DMS153 treated with DMSO at 0.1 percent for 48 hours (cell line): ENCODE data around the gene XYLB.
"Not testable (repeated sequence)": the region's sequence is repeated elsewhere in the genome, so short reads cannot be mapped to it uniquely, and the experiment has no call there.

Experiments used
- DNase-seq: peaks from one replicate; lab custom pipeline; 2025; ENCODE audit not compliant: unreplicated experiment; lab: John Stamatoyannopoulos, UW

The XYLB gene

DNA sequence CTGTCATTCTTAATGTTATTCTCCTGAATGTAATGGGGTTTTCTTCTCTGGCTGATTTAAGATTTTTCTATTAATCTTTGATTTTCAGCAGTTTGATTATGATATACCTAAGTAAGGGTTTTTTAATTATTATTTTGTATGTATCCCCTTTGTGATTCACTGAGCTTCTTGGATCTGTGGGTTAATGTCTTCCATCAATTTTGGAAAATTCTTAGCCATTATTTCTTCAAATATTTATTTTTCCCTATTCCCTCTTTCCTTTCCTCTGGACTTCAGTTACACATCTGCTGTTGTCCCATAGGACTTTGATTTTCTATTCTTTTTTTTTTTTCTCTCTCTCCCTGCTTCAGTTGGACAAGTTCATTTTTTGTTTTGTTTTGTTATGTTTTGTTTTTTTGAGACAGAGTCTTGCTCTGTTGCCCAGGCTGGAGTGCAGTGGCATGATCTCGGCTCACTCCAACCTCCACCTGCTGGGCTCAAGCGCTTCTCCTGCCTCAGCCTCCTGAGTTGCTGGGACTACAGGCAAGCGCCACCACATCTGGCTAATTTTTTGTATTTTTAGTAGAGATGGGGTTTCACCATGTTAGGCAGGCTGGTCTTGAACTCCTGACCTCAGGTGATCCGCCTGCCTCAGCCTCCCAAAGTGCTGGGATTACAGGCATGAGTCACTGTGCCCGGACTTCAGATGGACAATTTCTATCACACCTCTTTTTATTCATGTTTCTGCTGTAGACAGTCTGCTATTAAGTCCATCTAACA, 40.6 kb downstream of the XYLB start:
- DNase-seq, result no peak

GRCh38 chr3:38387862-38388261, 41.3 kb downstream of the XYLB start:
- DNase-seq, result no peak

DNA sequence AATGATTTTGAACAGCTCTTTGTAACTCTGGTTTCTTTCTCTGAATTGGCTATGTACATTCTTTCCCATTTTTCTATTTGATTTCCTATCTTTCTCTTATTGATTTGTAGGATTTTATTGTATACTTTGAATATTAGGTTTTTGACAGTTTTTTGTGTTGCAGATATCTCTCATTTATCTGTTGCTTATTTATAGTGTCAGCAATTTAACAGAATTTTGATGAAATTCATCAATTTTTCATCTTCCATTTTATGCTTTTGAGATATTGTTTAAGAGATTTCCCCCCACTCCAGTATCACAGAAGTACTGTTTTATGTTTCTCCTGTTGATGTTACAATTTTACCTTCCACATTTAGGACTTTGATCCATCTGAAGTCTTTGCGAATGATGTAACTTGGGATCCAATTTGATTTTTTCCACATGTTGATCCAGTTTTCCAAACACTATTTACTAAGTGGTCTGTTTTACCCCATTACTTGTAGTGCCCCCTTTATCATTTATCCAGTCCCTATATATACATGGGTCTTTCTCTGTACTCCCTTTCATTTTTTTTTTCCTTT, 46.1 kb downstream of the XYLB start:
- no peak for DNase-seq

DNA sequence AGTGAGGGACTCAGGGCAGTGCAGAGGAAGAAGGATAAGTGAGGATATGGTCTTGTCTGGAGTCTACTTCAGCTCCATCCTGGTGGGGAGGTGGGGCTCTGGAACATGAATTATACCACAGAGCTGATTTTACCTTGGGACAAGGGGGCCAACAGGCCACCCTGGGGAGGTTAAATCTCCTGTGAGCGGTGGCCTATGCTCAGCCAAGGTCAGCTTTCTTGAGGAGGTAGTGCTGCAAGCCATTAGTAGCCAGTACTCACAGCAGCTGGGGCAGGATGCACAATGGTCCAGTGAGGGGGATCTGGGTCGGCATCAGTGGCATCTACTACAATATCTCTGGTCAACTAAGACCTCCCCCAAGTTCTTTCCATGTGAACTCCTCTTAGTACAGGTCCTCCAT, 49.7 kb downstream of the XYLB start:
- no peak for DNase-seq

DNA sequence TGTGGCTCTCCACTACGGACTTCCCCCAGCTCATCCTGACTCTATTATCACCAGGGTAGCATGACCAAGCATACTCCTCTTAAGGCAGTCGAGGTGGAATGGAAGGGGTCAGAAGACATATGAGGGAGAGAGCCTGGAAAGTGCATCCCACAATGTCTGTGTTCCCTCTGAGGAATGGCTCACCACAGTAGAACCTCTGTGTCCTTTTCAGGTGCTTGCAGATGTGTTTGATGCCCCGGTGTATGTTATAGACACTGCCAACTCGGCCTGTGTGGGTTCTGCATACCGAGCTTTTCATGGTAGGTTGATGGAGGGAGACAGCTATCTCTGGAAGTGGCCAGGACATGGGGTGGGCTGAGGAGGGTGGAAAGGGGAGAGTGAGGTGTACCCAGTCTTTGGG, 50.3 kb downstream of the XYLB start:
- DNase-seq, result no peak

DNA sequence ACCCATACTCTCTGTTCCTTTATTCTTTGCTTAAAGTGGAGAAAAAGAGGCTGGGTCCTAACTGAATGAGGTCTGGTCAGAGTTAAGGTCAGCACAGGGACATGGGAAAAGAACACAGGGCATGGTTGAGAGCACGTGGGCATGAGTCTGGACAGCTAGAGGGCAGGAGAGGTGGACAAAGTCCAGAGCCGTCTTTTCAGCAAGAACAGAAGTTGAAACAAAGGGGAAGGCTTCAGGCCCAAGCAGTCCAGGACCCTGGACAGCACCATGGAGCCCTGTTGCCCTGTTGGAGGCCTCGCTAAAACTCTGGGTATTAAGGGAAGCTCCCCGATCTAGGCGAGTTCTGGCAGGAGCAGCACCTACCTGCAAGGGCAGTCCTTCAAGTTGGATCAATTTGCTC, 50.7 kb downstream of the XYLB start:
- no peak for DNase-seq

DNA sequence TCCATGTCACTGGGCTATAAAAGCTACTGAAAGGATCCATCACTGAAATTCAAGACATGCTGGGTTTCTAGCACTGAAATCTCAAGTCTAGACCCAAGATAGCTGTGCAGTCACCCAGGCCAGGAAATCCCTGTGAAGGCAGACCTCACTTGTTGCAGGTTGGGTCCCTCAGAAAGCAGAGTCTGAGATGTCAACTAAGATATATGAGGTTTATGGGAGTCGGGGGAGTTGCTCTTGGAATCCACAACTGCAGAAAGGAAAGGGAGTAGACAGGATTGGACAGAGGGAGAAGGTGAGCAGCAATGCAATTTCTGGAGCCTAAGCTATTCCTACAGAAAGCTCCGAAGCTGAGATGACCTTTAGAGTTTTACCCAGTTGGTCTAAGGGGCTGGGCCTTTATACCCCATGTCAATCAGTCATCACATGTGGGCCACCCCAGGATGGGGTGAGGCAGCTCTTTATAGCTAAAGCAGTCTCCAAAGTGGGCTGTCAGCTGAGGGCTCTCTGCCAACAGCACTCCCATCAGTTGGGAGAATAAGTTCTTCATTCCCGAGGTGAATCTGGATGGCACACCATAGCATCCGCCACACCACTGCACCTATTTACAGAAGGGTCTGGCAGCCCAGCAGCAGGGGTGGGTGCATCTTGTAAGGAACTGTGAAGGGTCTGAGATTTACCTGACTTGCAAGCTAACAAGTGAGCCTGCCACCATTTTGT, 54.8 kb downstream of the XYLB start:
- DNase-seq, result no peak

DNA sequence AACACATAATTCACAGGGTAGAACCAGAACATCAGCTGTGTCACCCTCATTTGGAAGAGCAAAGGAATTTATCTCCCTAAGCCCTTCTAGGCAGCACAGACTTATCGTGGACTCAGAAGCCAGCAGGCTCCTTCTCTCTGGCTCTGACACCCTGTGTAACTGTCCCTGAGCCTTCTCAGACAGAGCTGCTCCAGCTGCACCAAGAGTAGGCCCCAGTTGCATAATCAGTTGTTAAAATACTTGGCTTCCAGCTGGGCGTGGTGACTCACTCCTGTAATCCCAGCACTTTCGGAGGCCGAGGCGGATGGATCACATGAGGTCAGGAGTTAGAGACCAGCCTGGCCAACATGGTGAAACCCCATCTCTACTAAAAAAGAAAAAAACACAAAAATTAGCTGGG, 57.7 kb downstream of the XYLB start:
- no peak for DNase-seq

DNA sequence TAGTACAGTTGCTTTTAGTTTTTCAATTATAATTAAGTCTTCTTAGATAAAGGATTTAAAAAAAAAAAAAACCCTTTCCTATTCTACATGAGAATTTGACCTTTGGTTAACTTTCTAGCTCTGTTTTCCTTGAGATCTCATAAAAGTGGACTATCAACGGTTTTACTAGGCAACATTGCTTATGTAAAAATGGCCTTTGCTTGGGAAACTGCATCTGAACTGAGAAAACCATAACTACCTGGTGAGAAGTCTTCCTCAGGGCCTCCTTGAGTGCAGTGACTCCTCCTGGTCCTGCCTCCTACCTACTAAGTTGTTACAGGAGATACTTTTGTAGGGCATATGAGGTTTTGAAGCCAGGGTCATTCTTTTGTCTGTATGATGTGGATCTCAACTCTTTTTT, 65.0 kb downstream of the XYLB start:
- no peak for DNase-seq

DNA sequence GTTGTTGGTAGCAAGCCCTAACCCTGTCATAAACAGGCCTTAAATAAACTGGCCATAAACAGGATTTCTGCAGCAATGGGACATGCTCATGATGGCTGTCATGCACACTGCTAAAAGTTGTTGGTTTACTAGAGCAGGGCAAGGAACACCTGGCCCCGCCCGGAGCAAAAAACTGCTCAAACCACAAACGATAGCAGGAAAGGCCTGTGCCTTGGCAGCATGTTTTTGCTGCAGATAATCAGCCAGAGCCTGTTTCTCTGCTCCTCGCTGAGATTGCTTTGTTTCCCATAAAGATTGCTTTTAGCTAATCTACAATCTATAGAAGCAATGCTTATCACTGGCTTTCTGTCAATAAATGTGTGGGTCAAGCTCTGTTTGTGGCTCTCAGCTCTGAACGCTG, 74.2 kb downstream of the XYLB start:
- DNase-seq, result not testable (repeated sequence)

DNA sequence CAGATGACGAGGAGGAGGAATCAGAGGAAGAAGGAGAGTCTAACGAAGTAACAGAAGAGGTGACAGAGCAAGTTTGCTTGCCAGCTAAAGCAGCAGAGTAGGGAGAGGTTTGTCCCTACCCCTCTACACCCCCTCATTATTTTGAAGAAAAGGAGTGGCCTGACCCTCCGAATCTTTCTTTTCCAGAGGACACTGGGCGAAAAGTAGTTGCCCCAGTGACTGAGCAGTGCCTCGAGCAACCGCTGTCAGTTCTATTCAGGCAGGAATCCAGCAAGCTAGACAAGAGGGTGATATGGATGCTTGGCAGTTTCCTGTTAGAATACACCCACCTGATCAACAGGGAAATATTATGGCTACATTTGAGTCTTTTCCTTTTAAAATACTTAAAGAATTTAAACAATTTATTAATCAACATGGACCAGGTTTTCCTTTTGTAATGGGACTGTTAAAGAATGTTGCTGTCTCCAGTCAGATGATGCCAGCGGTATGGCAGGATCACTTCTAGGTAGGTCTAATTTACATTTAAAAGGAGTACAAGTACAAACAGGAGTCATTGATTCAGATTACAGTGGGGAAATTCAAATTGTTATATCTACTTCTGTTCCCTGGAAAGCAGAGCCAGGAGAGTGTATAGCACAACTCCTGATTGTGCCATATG, 75.2 kb downstream of the XYLB start:
- DNase-seq, result no peak

DNA sequence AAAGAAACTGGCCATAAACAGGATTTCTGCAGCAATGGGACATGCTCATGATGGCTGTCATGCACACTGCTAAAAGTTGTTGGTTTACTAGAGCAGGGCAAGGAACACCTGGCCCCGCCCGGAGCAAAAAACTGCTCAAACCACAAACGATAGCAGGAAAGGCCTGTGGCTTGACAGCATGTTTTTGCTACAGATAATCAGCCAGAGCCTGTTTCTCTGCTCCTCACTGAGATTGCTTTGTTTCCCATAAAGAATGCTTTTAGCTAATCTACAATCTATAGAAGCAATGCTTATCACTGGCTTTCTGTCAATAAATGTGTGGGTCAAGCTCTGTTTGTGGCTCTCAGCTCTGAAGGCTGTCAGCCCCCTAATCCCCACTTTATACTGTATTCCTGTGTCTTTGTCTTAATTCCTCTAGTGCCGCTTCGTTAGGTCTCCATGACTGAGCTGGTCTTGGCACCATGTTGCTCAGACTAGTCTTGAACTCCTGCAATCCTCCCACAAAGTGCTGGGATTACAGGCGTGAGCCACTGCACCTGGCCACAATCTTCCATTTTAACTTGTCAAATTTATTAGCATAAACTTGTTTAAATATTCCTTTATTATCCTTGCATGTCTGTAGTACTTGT, 80.3 kb downstream of the XYLB start:
- DNase-seq, result not testable (repeated sequence)

DNA sequence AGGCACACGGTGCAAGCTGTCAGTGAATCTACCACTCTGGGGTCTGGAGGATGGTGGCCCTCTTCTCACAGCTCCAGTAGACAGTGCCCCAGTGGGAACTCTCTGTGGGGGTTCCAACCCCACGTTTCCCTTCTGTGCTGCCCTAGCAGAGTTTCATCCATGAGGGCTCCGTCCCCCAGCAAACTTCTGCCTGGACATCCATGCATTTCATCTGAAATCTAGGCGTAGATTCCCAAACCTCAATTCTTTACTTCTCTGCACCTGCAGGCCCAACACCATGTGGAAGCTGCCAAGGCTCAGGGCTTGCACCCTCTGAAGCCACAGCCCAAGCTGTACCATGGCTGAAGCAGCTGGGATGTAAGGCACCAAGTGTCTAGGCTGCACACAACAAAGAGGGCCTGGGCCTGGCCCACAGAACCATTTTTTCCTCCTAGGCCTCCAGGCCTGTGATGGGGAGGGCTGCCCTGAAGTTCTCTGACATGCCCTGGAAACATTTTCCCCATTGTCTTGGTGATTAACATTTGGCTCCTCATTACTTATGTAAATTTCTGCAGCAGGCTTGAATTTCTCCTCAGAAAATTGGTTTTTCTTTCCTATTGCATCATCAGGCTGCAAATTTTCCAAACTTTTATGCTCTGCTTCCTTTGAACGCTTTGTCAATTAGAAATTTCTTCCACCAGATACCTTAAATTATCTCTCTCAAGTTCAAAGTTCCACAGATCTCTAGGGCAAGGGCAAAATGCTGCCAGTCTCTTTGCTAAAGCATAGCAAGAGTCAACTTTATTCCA, 86.5 kb downstream of the XYLB start:
- not testable (repeated sequence) for DNase-seq

- DNase-seq, result not testable (repeated sequence)
These were observed 87.1 kb downstream of the XYLB start for GRCh38 chr3:38433661-38434060.

- not testable (repeated sequence) for DNase-seq
These were observed 92.0 kb downstream of the XYLB start for GRCh38 chr3:38438436-38439069.

- not testable (repeated sequence) for DNase-seq
These were observed 96.6 kb downstream of the XYLB start for GRCh38 chr3:38443205-38443604.

DNA sequence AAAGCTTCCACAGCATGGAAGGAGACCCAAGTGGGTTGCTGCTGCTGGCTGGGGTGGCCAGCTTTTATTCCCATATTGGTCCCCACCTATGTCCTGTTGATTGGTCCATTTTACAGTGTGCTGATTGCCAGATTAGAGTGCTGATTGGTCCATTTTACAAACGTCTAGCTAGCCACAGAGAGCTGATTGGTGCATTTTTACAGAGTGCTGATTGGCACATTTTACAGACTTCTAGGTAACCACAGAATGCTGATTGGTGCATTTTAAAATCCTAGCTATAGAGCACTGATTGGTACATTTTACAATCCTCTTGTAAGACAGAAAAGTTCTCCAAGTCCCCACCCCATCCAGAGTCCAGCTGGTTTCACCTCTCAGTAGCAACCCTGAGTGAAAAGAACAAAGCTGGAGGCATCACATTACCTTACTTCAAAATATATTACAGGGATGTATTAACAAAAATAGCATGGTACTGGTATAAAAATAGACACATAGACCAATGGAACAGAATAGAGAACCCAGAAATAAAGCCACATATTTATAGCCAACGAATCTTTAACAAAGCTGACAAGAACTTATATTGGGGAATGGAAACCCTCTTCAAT, 99.6 kb downstream of the XYLB start:
- DNase-seq, result no peak

- no peak for DNase-seq
These were observed 100.2 kb downstream of the XYLB start for GRCh38 chr3:38446812-38447211.

- DNase-seq, result no peak
These were observed 104.3 kb downstream of the XYLB start for GRCh38 chr3:38450853-38451252.
